ENCODE data around the gene UBE2L3. TPM values are rescaled to one million over a fixed set of nuclear protein-coding genes. Genes with fewer than 3 reads are reported as not detected.

The UBE2L3 gene
- total RNA-seq, 2 donors from 2014 or later = 40.1 to 42.3 TPM

DNA sequence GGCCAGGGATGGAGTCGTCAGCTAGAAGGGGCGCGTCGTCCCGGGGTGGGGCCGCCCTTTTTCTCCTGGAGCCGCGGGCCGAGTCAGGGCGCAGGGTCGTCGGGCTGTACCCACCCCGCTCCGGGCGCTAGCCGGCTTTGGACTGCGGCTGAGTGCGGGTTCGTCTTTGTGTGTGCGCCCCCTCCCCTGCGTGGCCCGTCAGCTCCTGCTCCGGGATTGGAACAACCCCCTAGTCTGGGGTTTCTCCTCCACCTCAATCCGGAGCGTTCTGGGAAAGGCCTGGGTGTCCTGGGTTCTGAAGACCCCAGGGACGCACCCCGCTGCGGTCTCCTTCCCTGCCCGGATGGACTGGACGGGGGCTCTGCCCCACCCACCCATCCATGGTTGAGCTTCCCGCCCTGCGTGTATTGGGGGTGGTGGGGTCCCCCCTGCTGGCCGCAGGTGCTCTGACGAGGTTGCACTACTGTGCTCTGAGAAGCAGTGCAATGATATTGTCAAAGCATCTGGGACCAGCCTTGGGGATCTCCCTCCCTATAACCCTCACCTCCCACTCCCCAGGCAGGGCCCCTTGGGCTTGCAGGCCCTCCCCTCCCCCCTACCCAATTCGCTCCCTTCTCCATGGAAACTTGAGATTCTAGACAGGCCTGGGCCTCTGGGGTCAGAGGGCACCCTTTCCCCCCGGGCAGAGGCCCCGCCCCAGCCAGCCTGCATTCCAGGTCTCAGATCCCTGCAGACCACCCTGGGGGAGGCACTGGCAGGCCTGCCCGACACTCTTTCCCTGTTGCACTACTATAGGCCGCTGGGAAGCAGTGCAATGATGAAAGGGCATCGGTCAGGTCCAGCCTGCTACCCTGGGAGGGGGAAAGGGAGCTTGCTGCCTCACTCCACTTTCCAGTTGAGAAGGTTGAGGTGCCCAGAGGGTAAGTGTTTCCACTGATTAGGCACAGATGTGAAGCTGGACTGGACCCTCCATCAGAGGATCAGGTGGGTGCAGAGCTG lies 85.3 kb downstream of the UBE2L3 start:
- no peak for DNase-seq
- intact Hi-C loops (cut with DNase I) = no loop called here
- ATAC-seq = no peak

GRCh38 chr22:21657020-21657359 lies 89.5 kb downstream of the UBE2L3 start:
- ATAC-seq = no peak
- intact Hi-C loops (cut with DNase I) = no loop called here
- no peak for DNase-seq

- ATAC-seq = peak; percentile 91
- peak; percentile 81 for DNase-seq
These were observed 90.0 kb downstream of the UBE2L3 start for GRCh38 chr22:21657360-21658032.

DNA sequence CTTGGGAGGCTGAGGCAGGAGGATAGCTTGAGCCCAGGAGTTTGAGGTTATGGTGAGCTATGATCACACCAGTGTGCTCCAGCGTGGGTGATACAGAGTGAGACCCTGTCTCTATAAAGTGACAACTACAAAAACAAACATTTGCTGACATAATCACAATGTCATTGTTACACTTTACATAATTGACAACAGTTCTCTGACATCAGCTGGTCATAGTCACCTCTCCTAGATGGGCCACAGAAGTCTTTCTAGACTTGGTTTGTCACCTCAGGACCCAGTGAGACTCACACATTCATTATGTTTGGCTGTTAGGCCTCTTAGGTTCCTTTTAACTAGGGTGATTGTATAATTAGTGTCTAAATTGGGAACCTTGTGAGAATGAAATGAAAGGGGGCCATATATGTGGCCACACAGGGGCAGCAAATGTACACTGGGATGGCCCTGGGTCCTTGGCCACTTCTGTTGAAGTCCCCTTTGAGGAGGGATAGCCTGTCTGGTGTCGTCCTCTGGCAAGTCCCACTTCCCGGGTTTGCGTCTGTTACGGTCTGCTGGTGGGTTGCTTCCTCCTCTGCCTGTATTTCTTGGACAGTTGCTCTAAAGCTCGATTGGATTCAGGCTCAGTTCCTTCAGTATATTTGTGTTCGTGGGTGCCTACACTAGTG lies 92.5 kb downstream of the UBE2L3 start:
- ATAC-seq = no peak
- intact Hi-C loops (cut with DNase I) = no loop called here
- no peak for DNase-seq

More at GRCh38 chr22:21657360-21658032, 90.0 kb downstream of the UBE2L3 start:
- intact Hi-C loops (cut with DNase I) = no loop called here

DNA sequence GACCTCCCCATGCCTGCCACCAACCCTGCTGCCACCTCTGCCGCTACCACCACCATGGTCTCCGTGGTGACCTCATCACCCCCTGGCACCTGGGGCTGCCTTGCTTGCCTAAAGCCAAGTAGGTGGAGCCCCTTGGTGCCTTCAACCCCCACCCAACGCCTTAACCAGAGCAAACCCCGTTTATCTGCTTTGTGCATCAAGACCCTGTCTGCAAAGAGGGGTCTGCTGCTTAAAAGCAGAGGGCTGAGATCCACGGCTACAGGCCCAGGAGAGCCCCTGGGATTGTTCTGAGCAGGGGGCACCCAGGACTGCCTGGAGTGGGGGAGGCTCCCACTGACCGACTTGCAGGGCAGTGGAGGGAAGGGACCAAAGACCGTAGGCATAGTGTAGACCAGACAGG lies 93.4 kb downstream of the UBE2L3 start:
- DNase-seq (no peak), ATAC-seq (no peak)
- intact Hi-C loops (cut with DNase I) = no loop called here

GRCh38 chr22:21661991-21662390 lies 94.5 kb downstream of the UBE2L3 start:
- DNase-seq = no peak

DNA sequence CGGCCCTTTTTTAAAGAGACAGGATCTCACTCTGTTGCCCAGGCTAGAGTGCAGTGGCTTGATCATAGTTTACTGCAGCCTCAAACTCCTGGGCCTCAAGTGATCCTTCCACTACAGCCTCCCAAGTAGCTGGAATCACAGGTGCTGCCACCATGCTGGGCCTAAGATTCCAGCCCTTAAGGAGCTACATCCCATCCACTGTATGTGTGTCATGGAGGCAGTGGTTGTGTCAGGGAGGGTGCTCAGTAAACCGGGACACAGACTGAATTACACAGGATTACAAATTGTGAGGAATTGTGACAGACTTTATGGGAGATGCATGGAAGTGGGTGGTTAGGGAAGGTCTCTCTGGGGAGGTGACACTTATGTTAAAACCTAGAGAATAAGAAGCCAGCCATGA lies 96.2 kb downstream of the UBE2L3 start:
- DNase-seq (no peak), ATAC-seq (no peak)
- intact Hi-C loops (cut with DNase I) = no loop called here

More at GRCh38 chr22:21661991-21662390, 94.5 kb downstream of the UBE2L3 start:
- no peak for ATAC-seq
- intact Hi-C loops (cut with DNase I) = no loop called here

DNA sequence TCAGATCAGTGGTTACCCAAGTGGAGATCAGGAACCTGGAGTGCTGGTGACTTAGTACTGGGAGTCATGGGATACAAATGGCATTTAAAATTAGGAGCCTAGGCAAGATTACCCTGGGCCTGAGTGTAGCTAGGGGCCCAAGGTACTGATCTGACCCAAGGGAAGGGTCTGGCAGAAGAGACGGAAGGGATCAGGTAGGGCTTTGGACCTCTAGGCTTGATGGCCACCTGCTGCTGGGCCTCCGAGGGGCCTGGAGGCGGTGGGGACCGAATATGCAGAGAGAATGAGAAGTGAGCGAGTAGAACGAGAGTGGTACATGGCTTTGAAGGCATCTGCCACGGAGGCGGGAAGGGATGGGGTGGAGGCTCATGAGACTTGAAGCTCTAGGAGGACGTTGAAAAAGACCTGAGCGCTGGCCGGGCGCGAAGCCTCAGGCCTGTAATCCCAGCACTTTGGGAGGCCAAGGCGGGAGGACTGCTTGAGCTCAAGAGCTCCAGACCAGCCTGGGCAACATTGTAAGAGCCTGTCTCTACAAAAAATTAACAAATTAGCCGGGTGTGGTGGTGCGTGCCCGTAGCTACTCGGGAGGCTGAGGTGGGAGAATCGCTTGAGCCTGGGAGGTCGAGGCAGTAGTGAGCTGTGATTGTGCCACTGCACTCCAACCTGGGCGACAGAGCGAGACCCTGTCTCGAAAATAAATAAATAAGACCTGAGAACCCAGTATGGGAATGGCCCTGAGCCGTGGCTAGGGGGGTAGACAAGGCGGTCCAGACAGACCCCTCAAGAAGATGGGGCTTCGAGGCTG lies 97.7 kb downstream of the UBE2L3 start:
- ATAC-seq (no peak), DNase-seq (no peak)
- intact Hi-C loops (cut with DNase I) = no loop called here

DNA sequence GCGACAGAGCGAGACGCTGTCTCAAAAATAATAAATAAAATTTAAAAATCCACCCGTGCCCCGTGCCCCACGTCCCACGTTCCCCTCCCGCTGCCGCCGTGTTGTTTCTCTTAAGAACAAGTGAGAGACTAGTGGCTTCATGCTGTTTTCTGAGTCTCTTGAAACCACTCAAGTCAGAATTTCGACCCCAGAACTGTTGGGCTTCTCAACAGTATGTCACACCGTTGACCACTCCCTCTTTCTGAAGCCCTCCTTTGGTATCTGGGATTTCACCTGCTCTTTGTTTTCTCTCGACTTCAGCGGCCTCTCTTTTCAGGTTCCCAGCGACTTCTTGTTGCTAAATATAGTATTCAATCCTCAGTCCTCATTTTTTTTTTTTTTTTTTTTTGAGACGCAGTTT lies 99.3 kb downstream of the UBE2L3 start:
- ATAC-seq = no peak

GRCh38 chr22:21669026-21669425 lies 101.5 kb downstream of the UBE2L3 start:
- intact Hi-C loops (cut with DNase I) = no loop called here
- ATAC-seq (no peak), DNase-seq (no peak)

More for the DNA sequence above, 99.3 kb downstream of the UBE2L3 start:
- intact Hi-C loops (cut with DNase I) = no loop called here
- DNase-seq = no peak

- intact Hi-C loops (cut with DNase I) = no loop called here
- ATAC-seq (no peak), DNase-seq (no peak)
These were observed 104.7 kb downstream of the UBE2L3 start for GRCh38 chr22:21672107-21672629.

Small RNA genes lying within 50 kb of the gene (microRNA-seq; reads per million reads assigned to microRNA genes)
- 262 to 398 reads per million in 2 donors for gene MIR130B
- gene MIR301B = 2.0 to 27.5 reads per million in 2 donors

Other genes starting within 250 kb of the UBE2L3 start
- under 1 TPM in 1 of 2 donors, not detected in 1; 0.06 TPM for gene RIMBP3B, start 184.0 kb upstream of the UBE2L3 start, total RNA-seq
- gene HIC2, start 150.3 kb upstream of the UBE2L3 start, total RNA-seq = 1 to 10 TPM; 1.6 to 2.8 TPM
- gene TMEM191C, start 100.3 kb upstream of the UBE2L3 start, total RNA-seq = under 1 TPM; 0.31 to 0.82 TPM
- gene RIMBP3C, start 16.3 kb upstream of the UBE2L3 start, total RNA-seq = under 1 TPM; 0.05 to 0.21 TPM
- 1 to 10 TPM; 5.7 to 6.4 TPM for gene YDJC, start 62.3 kb downstream of the UBE2L3 start, total RNA-seq
- gene CCDC116, start 65.0 kb downstream of the UBE2L3 start, total RNA-seq = under 1 TPM; 0.18 to 0.44 TPM
- gene SDF2L1, start 74.6 kb downstream of the UBE2L3 start, total RNA-seq = 10 to 100 TPM; 38.7 to 44.3 TPM
- 10 to 100 TPM; 21.0 to 23.2 TPM for gene PPIL2, start 98.3 kb downstream of the UBE2L3 start, total RNA-seq
- 1 to 10 TPM; 4.6 to 5.3 TPM for gene YPEL1, start 168.1 kb downstream of the UBE2L3 start, total RNA-seq